ENCODE measurements around the gene NPAS2. TPM values are rescaled to one million over a fixed set of nuclear protein-coding genes. Genes with fewer than 3 reads are reported as not detected.
A peak's percentile ranks its signal among the peaks of the same experiment; 100 is the strongest.

Gene NPAS2
- total and polyA plus RNA-seq, 5 experiments from 2014 or later, result 2.0 to 9.0 (median 4.1) TPM

DNA sequence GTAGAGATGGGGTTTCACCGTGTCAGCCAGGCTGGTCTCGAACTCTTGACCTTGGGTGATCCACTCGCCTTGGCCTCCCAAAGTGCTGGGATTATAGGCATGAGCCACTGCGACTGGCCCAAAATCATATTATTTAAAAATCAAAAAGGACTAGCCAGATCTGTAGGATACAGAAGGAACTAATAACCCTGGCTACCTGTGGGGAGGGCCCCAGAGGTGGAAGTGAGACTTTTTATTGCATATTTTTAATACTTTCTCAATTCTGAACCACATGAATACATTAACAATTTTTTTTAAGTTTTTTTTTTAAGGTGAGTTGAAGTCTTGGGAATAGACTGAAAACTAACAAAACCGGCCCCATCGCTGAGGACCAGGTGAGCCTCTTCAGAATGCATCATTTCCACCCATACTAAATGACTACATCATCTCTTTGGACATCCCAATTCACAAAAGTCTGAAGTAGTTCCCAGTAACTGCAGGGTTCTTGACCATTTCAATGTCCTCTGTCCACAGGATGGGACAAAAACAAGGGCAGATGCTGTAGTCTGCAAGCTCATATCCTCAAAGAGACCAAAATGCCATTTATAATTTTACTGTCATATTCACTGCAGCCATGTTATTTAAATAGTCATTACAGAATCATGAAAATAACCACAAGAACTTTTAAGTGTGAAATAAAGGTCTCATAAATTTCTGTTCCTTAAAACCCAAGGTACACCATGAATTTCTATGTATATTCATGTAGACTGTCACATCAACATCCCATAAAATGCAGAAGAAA is 203.6 kb downstream of the NPAS2 start:
- peaks cover 0 to 21% (median 4%) of the 10 kb centered on the region in 3 donors for H3K36me3 Mint-ChIP-seq
- H3K9me3 Mint-ChIP-seq, result no peaks in the 10 kb centered on the region
- DNase-seq (no peak), ATAC-seq (no peak)
- H3K4me1 Mint-ChIP-seq, result peaks cover 0 to 3% (median 0%) of the 10 kb centered on the region in 4 donors
- H3K4me3 Mint-ChIP-seq, result no peak overlapping the region
- POLR2A ChIA-PET, result no interaction called here
- no peaks in the 10 kb centered on the region for H3K27me3 Mint-ChIP-seq
- peak overlapping the region in 1 of 10 donors; percentile 14 for H3K27ac Mint-ChIP-seq

DNA sequence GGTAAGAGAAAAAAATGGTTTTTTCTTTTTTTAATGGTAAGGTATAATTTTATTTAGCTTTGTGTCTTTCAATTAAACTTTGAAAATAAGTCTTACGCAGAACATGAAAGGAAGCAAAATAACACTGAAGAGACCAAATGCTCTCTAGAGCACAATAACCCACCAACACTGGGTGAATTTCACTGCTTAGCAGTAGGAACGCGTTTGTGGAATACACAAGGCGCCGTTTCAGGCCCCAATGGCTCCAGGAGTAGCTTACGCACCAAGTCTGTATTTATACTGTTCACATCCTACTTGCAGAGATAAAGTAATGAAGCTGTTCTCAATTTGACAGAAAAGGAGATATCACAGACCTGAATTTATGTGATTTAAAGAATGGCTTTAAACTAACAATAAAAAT is 205.6 kb downstream of the NPAS2 start:
- Mint-ChIP-seq H3K4me1 (peaks cover 0 to 2% (median 0%) of the 10 kb centered on the region in 4 donors), H3K27me3 (no peaks in the 10 kb centered on the region), H3K27ac (no peak overlapping the region), H3K4me3 (no peak overlapping the region), H3K36me3 (peaks cover 0 to 6% (median 4%) of the 10 kb centered on the region in 3 donors), H3K9me3 (no peaks in the 10 kb centered on the region)
- ATAC-seq, result no peak
- DNase-seq, result no peak
- POLR2A ChIA-PET, result no interaction called here

DNA sequence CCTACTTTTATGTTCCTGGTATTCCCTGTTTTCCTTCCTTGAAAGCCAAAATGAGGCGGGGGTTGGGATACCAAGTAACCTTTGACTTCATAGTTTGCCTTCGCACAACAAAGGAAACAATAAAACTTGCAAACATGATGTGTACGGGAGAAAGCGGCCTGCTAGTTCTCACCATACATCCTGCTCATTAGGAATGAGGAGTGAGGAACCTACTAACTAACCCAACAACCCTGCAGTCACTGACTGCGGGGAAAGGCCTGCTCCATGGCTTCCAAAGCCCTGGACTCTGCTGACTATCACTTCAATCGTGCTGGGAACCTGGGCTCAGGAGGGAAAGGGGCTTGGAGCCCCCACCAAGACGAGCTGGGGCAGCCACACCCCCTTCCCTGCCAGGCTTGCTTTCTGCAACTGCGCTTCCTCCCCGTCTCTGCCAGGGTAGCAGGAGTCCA is 206.3 kb downstream of the NPAS2 start:
- ATAC-seq (no peak), DNase-seq (no peak)
- POLR2A ChIA-PET, result no interaction called here
- Mint-ChIP-seq H3K27me3 (no peaks in the 10 kb centered on the region), H3K4me1 (no peaks in the 10 kb centered on the region), H3K9me3 (no peaks in the 10 kb centered on the region), H3K36me3 (no peaks in the 10 kb centered on the region), H3K4me3 (no peak overlapping the region), H3K27ac (peak overlapping the region in 1 of 10 donors; percentile 22)

DNA sequence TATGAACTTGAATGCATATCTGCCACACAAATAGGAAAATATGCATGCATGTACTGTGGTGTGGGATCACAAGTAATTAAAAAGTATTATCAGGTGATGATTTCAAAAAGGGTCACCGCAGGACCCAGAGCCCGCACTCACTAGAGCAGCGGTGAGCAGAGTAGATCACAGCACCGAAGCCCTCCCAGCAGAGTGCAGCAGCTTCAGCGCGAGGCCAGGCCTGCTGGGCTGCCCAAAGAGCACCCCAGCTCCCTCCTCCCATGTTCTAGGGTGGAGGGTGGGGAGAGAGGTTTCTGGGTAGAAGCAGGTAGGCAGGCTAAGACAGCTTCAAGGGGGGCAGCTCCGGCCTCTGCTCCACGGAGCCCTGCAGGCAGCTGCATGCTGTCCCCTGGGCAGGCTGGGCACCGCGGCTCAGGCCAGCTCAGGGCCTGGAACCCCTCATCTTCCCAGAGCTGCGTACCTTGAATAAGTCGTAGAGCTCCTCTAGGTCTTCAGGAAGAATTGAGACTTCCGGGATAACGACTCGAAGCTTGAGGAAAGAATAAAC is 207.1 kb downstream of the NPAS2 start:
- Mint-ChIP-seq H3K4me1 (no peaks in the 10 kb centered on the region), H3K27ac (no peak overlapping the region), H3K9me3 (no peaks in the 10 kb centered on the region), H3K27me3 (peaks cover 0 to 2% (median 0%) of the 10 kb centered on the region in 5 donors), H3K36me3 (no peaks in the 10 kb centered on the region), H3K4me3 (no peak overlapping the region)
- ATAC-seq (no peak), DNase-seq (no peak)
- POLR2A ChIA-PET, result interaction anchor here (0.7 kb wide), 1 partner anchor 18 kb away, joined by 3 read pairs; no protein-coding TSS in a partner anchor

DNA sequence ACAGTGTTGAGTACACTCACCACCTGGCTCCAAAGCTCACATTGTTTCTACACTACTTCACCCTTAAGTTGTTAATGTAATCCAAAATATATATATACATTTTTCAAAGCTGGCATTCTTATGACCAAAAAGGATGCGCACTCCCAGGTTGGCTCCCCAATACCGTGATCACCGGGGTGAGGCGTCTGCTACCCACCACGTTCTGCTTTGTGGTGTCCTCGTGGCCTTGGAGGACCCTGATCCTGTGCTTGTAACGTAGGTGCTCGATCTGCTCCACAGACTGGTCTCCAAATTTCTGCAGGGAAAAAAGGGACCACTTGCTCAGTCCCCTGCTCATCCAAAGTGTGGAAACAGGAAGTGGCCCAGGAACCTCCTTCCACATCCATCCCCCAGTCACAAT is 207.9 kb downstream of the NPAS2 start:
- H3K4me1 Mint-ChIP-seq, result no peaks in the 10 kb centered on the region
- ATAC-seq (no peak), DNase-seq (no peak)
- H3K27me3 Mint-ChIP-seq, result peaks cover 0 to 4% (median 0%) of the 10 kb centered on the region in 5 donors
- H3K36me3 Mint-ChIP-seq, result no peaks in the 10 kb centered on the region
- no peaks in the 10 kb centered on the region for H3K9me3 Mint-ChIP-seq
- POLR2A ChIA-PET, result no interaction called here
- no peak overlapping the region for H3K4me3 Mint-ChIP-seq
- H3K27ac Mint-ChIP-seq, result no peak overlapping the region

DNA sequence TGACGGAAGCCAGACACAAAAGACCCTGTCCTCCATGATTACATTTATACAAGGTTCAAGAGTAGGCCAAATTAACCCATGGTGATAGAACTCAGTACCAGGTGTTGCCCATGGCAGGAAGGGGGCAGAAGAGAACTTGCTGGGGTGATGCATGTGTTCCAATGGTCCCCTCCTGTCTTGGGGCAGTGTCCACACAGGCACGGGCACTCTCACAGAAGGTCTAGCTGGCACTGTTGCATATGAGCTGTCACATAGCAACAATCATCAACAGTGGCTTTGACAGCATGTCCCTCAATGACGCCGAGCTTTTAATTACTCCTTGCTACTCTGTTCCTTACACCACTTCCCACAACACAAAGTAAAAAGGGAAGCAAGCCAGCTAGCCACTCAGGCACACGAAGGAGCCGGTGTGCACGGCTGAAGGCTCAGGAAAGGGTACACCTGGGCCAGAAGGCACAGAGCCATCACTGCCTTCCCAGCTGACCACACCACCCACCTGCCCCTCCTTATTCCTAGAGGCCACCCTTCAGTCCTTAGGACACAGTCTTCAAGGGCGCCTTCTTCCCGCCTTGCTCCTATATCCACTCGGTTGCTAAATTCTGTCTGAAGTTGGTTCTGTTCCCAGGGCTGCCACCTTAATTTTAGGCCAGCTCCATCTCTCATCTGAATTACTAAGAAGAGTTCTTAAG is 211.1 kb downstream of the NPAS2 start:
- Mint-ChIP-seq H3K9me3 (no peaks in the 10 kb centered on the region), H3K4me1 (no peaks in the 10 kb centered on the region), H3K27ac (no peak overlapping the region), H3K27me3 (peaks cover 0 to 10% (median 0%) of the 10 kb centered on the region in 5 donors), H3K4me3 (no peak overlapping the region), H3K36me3 (no peaks in the 10 kb centered on the region)
- POLR2A ChIA-PET, result no interaction called here
- ATAC-seq (no peak), DNase-seq (no peak)

DNA sequence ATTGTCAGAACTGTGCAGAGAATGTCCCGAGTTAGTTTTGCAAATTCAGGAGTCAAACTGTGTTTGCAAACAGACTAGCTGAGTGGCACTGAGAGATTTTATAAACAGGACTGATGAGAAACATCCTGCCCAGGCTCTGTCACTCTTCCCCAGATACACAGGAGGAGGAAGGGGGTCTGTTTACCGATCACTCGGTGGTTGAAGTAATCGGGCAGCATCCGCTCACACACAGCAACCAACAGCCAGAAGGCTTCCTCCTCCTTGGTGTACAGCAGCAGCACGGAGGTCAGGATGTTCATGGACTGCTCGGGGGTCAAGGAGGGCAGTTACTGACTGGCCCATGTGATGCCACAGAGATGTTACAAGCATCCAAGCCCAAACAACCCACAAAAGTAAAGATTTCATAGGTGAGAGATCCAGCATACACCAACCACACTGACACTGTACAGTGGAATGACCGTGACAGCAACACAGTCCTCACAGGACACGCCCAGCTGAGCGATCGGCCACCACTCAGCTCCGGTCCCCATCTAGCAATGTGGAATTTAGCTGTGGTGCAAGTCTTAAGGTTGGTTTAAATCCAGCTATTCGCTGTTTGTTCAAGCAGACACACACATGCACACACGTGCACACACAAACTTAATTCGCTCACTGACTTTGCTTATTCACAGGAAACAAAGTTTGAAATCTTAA is 212.3 kb downstream of the NPAS2 start:
- no peaks in the 10 kb centered on the region for H3K9me3 Mint-ChIP-seq
- no peaks in the 10 kb centered on the region for H3K36me3 Mint-ChIP-seq
- no peaks in the 10 kb centered on the region for H3K4me1 Mint-ChIP-seq
- ATAC-seq (no peak), DNase-seq (no peak)
- no peak overlapping the region for H3K27ac Mint-ChIP-seq
- H3K27me3 Mint-ChIP-seq, result peaks cover 0 to 10% (median 2%) of the 10 kb centered on the region in 5 donors
- POLR2A ChIA-PET, result interaction anchor here (0.9 kb wide), 1 partner anchor 49 kb away, joined by 3 read pairs; no protein-coding TSS in a partner anchor
- H3K4me3 Mint-ChIP-seq, result no peak overlapping the region

DNA sequence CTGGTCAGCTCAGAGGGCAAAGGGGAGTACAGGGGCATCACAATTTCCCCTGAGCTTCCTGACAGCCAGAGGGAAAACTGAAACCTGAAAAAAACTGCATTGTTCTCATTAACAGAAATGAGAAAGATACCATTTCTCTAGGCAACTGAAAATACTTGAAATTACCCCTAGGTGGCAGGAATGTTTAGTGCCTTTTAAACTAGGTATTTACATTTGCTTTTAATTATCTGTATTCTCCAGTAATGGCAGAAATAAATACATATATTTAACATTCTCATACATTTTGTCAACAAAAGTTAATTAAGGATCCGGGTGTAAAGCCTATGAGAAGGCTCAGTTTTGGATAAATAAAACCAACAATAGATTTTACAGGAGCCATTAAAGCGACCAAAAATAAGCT is 216.6 kb downstream of the NPAS2 start:
- no peaks in the 10 kb centered on the region for H3K4me1 Mint-ChIP-seq
- H3K27me3 Mint-ChIP-seq, result peaks cover 0 to 10% (median 2%) of the 10 kb centered on the region in 5 donors
- POLR2A ChIA-PET, result no interaction called here
- H3K36me3 Mint-ChIP-seq, result no peaks in the 10 kb centered on the region
- H3K4me3 Mint-ChIP-seq, result no peak overlapping the region
- H3K9me3 Mint-ChIP-seq, result no peaks in the 10 kb centered on the region
- DNase-seq (no peak), ATAC-seq (no peak)
- H3K27ac Mint-ChIP-seq, result no peak overlapping the region

DNA sequence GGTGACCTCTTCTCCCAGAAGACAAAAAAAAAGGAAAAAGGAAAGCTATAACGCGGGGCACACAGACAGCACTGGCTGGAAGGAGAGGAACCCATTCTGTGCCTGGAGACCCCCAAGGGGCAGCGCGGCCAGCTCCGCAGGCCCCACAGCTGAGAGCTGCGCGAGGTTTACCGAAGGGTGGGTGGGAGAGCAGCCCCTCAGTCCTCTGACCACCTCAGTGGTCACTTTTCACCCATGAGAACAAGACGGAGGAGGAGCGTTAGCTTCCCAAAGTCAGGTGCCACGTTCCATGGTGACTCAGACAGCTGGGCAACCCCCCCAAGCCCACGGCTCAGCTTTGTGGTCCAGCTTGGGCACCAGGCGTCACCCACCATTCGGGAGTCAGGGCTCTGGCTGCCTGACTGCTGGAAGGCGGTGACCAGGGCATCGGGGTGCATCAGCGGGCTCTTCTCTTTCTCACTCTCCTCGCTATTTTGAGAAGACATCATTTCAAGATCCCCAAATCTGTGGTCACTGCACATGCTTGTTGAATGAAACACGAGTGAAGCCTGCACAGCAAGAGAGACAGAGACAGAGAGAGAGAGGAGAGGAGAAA is 217.3 kb downstream of the NPAS2 start:
- Mint-ChIP-seq H3K4me3 (no peak overlapping the region), H3K36me3 (no peaks in the 10 kb centered on the region), H3K9me3 (no peaks in the 10 kb centered on the region), H3K27me3 (peaks cover 0 to 10% (median 2%) of the 10 kb centered on the region in 5 donors), H3K4me1 (no peaks in the 10 kb centered on the region), H3K27ac (no peak overlapping the region)
- DNase-seq (no peak), ATAC-seq (no peak)
- POLR2A ChIA-PET, result no interaction called here

DNA sequence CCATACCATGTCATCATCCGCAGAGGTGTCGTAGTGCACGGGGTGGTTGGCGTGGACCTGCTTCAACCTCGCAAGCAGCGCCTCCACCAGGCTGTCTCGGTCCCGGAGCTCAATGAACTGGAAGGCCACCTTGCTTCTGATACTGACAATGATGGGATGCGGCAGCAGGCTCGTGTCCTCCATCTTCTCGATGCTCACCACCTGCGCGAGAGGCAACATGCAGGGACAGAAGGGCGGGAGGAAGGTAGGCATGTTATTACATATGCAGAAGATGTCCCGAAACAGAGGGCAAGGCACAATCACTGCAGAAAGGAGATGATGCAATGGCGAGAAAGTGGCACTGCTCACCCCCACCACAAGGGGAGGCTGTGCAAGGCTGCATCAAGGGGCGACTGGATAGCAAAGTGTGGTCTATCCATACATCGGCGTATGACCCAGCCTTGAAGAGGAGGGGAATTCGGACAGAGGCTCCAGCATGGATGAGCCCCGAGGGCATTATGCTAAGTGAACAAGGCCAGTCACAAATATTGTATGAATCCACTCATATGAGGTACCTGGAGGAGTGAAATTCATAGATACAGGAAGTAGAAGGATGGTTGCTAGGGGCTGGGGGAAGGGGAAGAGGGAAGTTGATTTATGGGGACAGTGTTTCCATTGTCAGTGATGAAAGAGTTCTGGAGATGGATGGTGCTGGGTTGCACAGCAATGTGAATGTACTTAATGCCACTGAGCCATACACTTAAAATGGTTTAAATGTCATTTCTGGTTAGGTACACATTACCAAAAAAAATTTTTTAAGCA is 218.7 kb downstream of the NPAS2 start:
- peak overlapping the region in 1 of 10 donors; percentile 30 for H3K27ac Mint-ChIP-seq
- no peak for ATAC-seq

DNA sequence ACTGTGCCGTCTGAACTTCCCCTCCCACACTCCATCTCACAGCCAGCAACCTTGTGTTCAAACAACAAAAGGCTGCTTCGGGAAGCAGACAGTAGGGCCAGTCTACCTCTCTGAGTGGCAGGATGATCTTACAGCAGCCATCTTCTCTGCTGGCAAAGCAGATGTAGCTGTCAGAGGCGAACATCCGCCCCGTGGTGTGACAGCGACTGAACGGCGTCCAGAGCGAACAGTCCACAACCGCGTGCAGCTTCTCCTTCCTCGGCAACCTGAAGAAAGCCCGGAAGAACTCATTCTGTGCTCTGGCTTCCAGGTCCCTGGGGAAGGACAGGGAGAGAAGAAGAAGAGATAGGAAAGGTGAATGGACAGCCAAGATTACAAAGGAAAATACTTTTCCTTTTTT is 220.1 kb downstream of the NPAS2 start:
- POLR2A ChIA-PET, result no interaction called here
- H3K9me3 Mint-ChIP-seq, result no peaks in the 10 kb centered on the region
- no peaks in the 10 kb centered on the region for H3K36me3 Mint-ChIP-seq
- ATAC-seq (no peak), DNase-seq (no peak)
- H3K4me3 Mint-ChIP-seq, result no peak overlapping the region
- peaks cover 0 to 2% (median under 1%) of the 10 kb centered on the region in 5 donors for H3K27me3 Mint-ChIP-seq
- no peaks in the 10 kb centered on the region for H3K4me1 Mint-ChIP-seq
- no peak overlapping the region for H3K27ac Mint-ChIP-seq

More for the DNA sequence above, 218.7 kb downstream of the NPAS2 start:
- Mint-ChIP-seq H3K36me3 (no peaks in the 10 kb centered on the region), H3K27me3 (peaks cover 0 to 10% (median 2%) of the 10 kb centered on the region in 5 donors), H3K4me1 (no peaks in the 10 kb centered on the region), H3K4me3 (no peak overlapping the region), H3K9me3 (no peaks in the 10 kb centered on the region)
- DNase-seq, result no peak
- POLR2A ChIA-PET, result no interaction called here

DNA sequence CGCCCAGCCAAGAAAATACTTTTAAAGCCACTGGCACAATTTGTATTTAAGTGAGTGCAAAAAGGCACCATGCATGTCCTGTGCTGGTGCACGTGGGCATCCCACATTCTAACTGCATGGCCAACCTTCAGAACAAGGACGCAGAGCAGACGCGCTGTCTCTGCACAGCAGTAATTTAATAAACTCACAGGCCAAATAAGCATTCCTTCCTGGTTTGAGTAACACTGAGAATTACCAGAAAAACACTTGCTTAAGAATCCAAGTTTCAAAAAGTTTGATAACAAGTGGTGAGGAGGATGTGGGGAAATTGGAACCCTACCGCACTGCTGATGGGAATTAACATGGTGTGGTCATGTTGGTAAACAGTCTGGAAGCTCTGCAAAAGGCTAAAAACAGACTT is 220.8 kb downstream of the NPAS2 start:
- H3K4me1 Mint-ChIP-seq, result no peaks in the 10 kb centered on the region

More for the DNA sequence above, 220.8 kb downstream of the NPAS2 start:
- Mint-ChIP-seq H3K27ac (peak overlapping the region in 1 of 10 donors; percentile 75), H3K36me3 (no peaks in the 10 kb centered on the region), H3K4me3 (no peak overlapping the region), H3K27me3 (peaks cover 0 to 2% (median 0%) of the 10 kb centered on the region in 5 donors), H3K9me3 (no peaks in the 10 kb centered on the region)
- POLR2A ChIA-PET, result no interaction called here
- ATAC-seq, result no peak
- DNase-seq, result no peak

Measured in naive thymus-derived CD8-positive, alpha-beta T cell (primary cell).